MCF 10A (cell line): ENCODE results near the gene COL13A1. TPM values are rescaled to one million over a fixed set of nuclear protein-coding genes. Genes with fewer than 3 reads are reported as not detected.

Source experiments
- BruUV-seq: library from RNA; stranded (reverse); fragments of 400-500 nt; replicated peaks from 2 replicates; lab custom pipeline; 2021; lab: Mats Ljungman, UMichigan
- CTCF ChIA-PET: fragments of 300-600 bp; sonication (Branson Sonifier 250); formaldehyde crosslinking; extraction: SDS; loops from one replicate; lab custom pipeline; 2021; ENCODE audit warnings: antibody characterized with exemption, inconsistent platforms; lab: Yijun Ruan, JAX
- POLR2A ChIA-PET: fragments of 300-600, 350-650 bp; sonication (Branson Sonifier 250); formaldehyde crosslinking; extraction: SDS; loops from one replicate; lab custom pipeline; 2020; ENCODE audit warnings: antibody characterized with exemption, inconsistent platforms; lab: Yijun Ruan, JAX
- DNase-seq: peaks from one replicate; pipeline ENCODE4 v3.0.0-alpha.2; 2018; ENCODE audit not compliant: unreplicated experiment
- H3K27ac Mint-ChIP-seq: one replicate; pipeline ENCODE4 v1.8.0; 2022; ENCODE audit warnings: mild to moderate bottlenecking, low read depth, mixed read lengths; ENCODE audit not compliant: unreplicated experiment
- H3K27me3 Mint-ChIP-seq: one replicate; pipeline ENCODE4 v1.8.0; 2022; ENCODE audit warnings: mixed read lengths; ENCODE audit not compliant: insufficient read depth, unreplicated experiment
- H3K36me3 Mint-ChIP-seq: one replicate; pipeline ENCODE4 v1.8.0; 2022; ENCODE audit warnings: mild to moderate bottlenecking, moderate library complexity, mixed read lengths; ENCODE audit not compliant: insufficient read depth, unreplicated experiment
- H3K4me1 Mint-ChIP-seq: one replicate; pipeline ENCODE4 v1.8.0; 2022; ENCODE audit warnings: mixed read lengths; ENCODE audit not compliant: insufficient read depth, unreplicated experiment
- H3K4me3 Mint-ChIP-seq: one replicate; pipeline ENCODE4 v1.8.0; 2022; ENCODE audit warnings: mild to moderate bottlenecking, moderate library complexity, mixed read lengths; ENCODE audit not compliant: unreplicated experiment
- H3K9me3 Mint-ChIP-seq: one replicate; pipeline ENCODE4 v1.8.0; 2022; ENCODE audit warnings: mixed read lengths; ENCODE audit not compliant: unreplicated experiment
- CTCF ChIP-seq: fragments of 200-600 bp; IDR thresholded peaks from one replicate; pipeline ENCODE4 v1.8.0; 2022; ENCODE audit warnings: antibody characterized with exemption, mild to moderate bottlenecking; ENCODE audit not compliant: unreplicated experiment
- intact Hi-C: fragments of 100-400 bp; cut with micrococcal nuclease; formaldehyde crosslinking; loops from 2 replicates; pipeline ENCODE4 v1.14.1; 2022
- total RNA-seq: library from RNA; stranded (reverse); gene quantifications from 2 replicates; pipeline ENCODE4 v1.2.3, GENCODE V29; 2022

COL13A1 gene
- total RNA-seq, 1 experiment from 2014 or later, result 0.47 TPM

- POLR2A ChIA-PET, result no interaction called here
- no TSS peak for BruUV-seq
Observed at GRCh38 chr10:69810675-69811397, 9.1 kb downstream of the COL13A1 start.

DNA sequence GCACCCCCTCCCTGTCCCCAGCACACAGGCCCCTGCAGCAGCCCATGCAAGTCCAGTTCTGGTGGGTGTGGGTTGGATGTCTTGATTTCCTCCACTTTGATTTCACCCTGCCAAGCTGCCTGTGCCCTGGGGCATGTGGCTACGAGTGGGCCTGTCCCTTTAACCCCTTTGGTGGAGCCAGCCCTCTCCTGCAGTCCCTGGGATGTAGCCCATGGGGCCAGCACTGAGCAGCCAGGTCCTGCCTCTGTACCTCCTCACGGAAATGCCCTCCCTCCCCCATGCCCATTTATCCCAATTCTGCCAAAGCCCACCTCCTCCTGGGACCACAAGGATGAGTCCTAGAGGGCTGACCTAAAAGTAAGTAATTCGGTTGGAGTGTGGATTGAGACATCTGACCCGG, 11.9 kb downstream of the COL13A1 start:
- Mint-ChIP-seq H3K27me3 (no peaks in the 10 kb centered on the region), H3K4me3 (no peak overlapping the region), H3K27ac (no peak overlapping the region), H3K9me3 (no peaks in the 10 kb centered on the region), H3K36me3 (no peaks in the 10 kb centered on the region), H3K4me1 (no peaks in the 10 kb centered on the region)
- no peak for TF ChIP-seq CTCF
- BruUV-seq, result no TSS peak
- intact Hi-C loops, result no loop called here
- DNase-seq, result no peak
- CTCF ChIA-PET, result interaction anchor here (1.0 to 1.5 kb wide), 2 partner anchors 96 to 101 kb away, joined by 3 to 4 read pairs; no protein-coding TSS in a partner anchor
- POLR2A ChIA-PET, result no interaction called here

More at GRCh38 chr10:69810675-69811397, 9.1 kb downstream of the COL13A1 start:
- Mint-ChIP-seq H3K4me3 (no peak overlapping the region), H3K4me1 (peaks cover 7% of the 10 kb centered on the region), H3K9me3 (no peaks in the 10 kb centered on the region), H3K27me3 (no peaks in the 10 kb centered on the region), H3K27ac (no peak overlapping the region), H3K36me3 (no peaks in the 10 kb centered on the region)
- TF ChIP-seq CTCF, result no peak
- no peak for DNase-seq
- CTCF ChIA-PET, result interaction anchor here (0.6 kb wide), 4 partner anchors 8 to 1880 kb away, joined by 3 read pairs; no protein-coding TSS in a partner anchor
- intact Hi-C loops, result no loop called here

DNA sequence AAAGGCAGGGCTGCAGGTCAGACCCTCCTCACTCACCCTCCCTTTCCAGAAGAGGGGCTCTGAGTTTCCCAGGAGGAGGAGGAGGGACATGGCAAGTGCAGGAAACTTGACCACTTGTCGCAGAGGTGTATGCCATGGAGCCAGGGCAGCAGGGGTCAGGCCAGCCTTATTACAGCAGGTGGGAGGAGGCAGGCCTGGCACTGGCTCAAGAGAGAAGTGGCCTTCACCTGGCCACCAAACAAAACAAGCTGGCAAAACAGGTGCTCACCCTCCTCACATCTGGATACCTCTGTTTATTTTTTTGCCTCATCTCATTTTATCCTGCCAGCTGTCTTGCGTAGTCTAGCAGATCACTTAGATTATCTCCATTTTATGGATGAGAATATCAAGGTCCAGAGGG, 12.5 kb downstream of the COL13A1 start:
- no peaks in the 10 kb centered on the region for H3K27me3 Mint-ChIP-seq
- intact Hi-C loops, result no loop called here
- H3K4me3 Mint-ChIP-seq, result no peak overlapping the region
- POLR2A ChIA-PET, result no interaction called here
- H3K4me1 Mint-ChIP-seq, result no peaks in the 10 kb centered on the region
- H3K9me3 Mint-ChIP-seq, result no peaks in the 10 kb centered on the region
- BruUV-seq, result no TSS peak
- CTCF ChIA-PET, result interaction anchor here (1.0 kb wide), 1 partner anchor 101 kb away, joined by 3 read pairs; no protein-coding TSS in a partner anchor
- DNase-seq, result no peak
- no peak for TF ChIP-seq CTCF
- H3K36me3 Mint-ChIP-seq, result no peaks in the 10 kb centered on the region
- no peak overlapping the region for H3K27ac Mint-ChIP-seq

- ChIA-PET CTCF (no interaction called here), POLR2A (no interaction called here)
- BruUV-seq, result no TSS peak
Observed at GRCh38 chr10:69815104-69815503, 13.4 kb downstream of the COL13A1 start.

More at GRCh38 chr10:69815104-69815503, 13.4 kb downstream of the COL13A1 start:
- intact Hi-C loops, result no loop called here
- H3K27me3 Mint-ChIP-seq, result no peaks in the 10 kb centered on the region
- no peak overlapping the region for H3K27ac Mint-ChIP-seq
- H3K4me1 Mint-ChIP-seq, result no peaks in the 10 kb centered on the region
- DNase-seq, result no peak
- no peaks in the 10 kb centered on the region for H3K36me3 Mint-ChIP-seq
- H3K4me3 Mint-ChIP-seq, result no peak overlapping the region
- no peaks in the 10 kb centered on the region for H3K9me3 Mint-ChIP-seq
- no peak for TF ChIP-seq CTCF
